Measurements from ENCODE around the gene CFAP92. TPM values are rescaled to one million over a fixed set of nuclear protein-coding genes. Genes with fewer than 3 reads are reported as not detected.

CFAP92 gene
- total RNA-seq, 1 experiment from 2014 or later: 0.16 TPM

DNA sequence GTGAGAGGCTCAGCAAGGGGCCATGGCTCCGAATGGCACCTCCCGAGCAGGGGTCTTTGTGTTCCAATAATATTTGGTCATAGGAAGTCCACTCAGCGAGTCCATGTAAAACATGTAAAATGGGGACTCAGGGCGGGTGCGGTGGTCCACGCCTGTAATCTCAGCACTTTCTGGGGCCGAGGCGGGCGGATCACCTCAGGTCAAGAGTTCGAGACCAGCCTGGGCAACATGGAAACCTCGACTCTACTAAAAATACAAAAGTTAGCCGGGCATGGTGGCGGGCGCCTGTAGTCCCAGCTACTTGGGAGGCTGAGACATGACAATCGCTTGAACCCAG lies 33.6 kb upstream of the CFAP92 start:
- no peak for DNase-seq (ENCODE audit: low read depth, low spot score)
- in situ Hi-C loops (cut with HindIII; ENCODE audit: low pct_unique_long_range_greater_than_20kb, low sequenced_read_pairs): no loop called here

DNA sequence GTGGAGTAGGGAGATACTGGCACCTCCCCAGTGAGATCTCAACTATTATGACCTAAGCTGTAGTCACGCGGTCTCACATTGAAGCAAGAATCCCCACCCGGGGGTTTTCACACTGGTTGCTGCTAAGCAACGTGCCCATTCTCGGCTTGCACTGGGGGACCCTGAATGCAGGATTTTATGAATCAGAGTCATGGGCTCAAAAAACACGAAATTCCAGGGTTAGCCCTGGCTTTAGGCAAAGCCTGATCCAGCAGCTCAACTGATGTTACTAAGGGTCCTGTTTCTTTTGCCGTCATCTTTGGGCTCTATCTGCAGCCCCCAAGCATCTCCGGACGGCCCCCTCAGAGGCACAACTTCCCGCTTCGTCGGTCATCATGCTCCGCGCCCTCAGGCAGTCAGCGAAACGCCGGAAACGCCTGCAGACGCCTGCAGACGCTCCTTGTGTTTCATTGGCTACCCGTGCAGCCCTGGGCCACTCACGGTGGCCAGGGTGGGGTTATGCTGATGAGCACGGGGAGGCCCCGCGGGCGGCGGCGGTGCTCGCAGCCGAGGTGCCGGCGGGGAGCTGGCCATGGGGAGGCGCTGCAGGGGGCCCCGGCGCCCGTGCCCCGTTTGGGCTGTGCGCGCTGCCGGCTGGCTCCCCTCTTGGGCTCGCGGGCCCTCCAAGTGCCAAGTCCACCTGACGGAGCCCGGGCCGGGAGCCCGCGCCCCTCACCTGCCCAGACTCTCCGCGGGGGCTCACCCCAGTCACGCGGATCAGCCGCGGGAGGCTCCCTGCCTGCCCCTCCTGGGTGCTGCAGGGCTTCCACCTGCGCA lies 33.1 kb upstream of the CFAP92 start:
- peak; percentile 72 for DNase-seq (ENCODE audit: low read depth, low spot score)
- in situ Hi-C loops (cut with HindIII; ENCODE audit: low pct_unique_long_range_greater_than_20kb, low sequenced_read_pairs): no loop called here

DNA sequence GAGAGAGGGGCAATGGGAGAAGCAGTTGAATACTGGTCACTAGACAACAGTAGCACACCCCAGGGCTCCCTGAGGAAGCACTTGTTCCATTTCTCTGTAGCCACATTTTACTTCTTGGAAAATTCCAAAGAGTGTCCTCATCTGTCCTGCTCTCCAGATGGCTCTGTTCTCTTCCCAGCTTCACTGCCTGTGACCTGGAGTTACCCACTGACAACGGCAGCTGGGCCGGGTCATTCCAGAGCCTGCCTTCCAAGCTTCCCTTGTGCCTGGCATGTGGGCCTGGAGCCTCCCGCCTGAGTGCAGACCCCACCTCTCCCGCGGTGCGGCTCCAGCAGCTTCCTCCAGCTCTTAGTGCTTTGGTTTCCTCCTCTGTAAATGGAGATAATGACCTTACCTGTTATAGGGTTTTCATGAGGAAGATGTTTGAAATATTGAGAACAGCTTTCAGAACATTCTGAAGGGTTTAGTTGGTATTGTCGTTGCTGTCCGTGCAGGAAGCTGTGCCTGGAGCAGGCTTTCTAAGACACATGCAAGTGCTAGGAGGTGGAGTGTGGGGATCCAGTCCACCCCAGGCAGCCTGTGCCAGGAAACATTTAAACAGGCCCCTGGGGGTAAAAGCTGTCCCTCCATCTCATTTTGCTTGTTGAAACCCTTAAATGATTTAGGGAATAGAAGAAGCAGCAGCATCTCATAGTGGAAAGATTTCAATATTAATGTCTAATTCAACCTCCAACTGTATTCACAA lies 32.0 kb upstream of the CFAP92 start:
- in situ Hi-C loops (cut with HindIII; ENCODE audit: low pct_unique_long_range_greater_than_20kb, low sequenced_read_pairs): no loop called here
- no peak for DNase-seq (ENCODE audit: low read depth, low spot score)

DNA sequence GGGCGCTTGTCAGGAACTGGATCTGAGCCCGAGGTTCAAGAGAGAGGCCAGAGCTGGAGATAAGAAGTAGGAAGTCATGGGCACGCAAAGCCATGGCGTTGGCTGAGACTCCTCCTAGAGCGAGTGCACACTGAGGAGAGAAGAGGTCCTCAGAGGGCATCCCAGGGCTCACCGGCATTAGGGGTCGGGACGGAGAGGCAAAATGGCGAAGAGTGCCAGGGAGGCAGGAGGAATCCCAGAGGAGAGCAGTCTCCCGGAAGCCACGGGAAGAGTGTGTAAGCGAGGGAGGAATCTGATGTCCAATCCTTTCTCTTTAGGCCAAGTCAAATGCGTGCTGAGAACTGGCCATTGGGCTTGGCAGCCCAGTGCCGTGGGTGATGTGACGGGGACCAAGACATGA lies 31.2 kb upstream of the CFAP92 start:
- in situ Hi-C loops (cut with HindIII; ENCODE audit: low pct_unique_long_range_greater_than_20kb, low sequenced_read_pairs): no loop called here

DNA sequence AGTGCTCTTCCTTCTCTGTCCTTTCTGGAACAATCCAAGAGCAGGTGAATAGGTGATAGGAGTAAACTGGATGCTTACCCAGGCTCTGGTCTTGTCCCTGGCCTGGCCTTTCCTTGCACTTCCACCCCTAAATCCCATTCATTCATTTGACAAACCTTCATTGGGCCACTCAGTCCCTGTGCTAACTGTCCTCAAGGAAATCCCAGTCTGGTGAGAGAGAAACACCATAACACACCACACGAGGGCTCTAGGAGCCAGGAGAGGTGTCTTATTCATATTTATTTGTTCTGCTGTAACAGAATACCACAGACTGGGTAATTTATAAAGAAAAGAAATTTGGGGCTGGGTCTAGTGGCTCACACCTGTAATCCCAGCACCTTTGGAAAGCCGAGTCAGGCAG lies 30.0 kb upstream of the CFAP92 start:
- DNase-seq (ENCODE audit: low read depth, low spot score): peak; percentile 53
- in situ Hi-C loops (cut with HindIII; ENCODE audit: low pct_unique_long_range_greater_than_20kb, low sequenced_read_pairs): no loop called here

More for the DNA sequence above, 31.2 kb upstream of the CFAP92 start:
- no peak for DNase-seq (ENCODE audit: low read depth, low spot score)

DNA sequence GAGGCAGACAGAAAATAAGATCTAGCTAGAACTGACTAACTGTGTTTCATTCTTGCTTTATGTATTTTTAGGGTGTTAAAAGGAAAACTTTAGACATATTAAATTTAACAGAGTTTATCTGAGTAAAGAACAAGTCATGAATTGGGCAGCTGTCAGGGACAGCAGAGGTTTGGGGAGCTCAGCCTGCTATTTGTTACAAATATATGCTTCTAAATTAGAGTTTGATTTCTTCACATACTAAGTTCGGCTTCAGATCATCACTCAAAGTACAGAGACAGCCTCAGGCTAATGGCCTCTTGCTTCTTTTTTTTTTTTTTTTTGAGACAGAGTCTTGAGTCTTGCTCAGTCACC lies 29.1 kb upstream of the CFAP92 start:
- no peak for DNase-seq (ENCODE audit: low read depth, low spot score)
- in situ Hi-C loops (cut with HindIII; ENCODE audit: low pct_unique_long_range_greater_than_20kb, low sequenced_read_pairs): no loop called here

DNA sequence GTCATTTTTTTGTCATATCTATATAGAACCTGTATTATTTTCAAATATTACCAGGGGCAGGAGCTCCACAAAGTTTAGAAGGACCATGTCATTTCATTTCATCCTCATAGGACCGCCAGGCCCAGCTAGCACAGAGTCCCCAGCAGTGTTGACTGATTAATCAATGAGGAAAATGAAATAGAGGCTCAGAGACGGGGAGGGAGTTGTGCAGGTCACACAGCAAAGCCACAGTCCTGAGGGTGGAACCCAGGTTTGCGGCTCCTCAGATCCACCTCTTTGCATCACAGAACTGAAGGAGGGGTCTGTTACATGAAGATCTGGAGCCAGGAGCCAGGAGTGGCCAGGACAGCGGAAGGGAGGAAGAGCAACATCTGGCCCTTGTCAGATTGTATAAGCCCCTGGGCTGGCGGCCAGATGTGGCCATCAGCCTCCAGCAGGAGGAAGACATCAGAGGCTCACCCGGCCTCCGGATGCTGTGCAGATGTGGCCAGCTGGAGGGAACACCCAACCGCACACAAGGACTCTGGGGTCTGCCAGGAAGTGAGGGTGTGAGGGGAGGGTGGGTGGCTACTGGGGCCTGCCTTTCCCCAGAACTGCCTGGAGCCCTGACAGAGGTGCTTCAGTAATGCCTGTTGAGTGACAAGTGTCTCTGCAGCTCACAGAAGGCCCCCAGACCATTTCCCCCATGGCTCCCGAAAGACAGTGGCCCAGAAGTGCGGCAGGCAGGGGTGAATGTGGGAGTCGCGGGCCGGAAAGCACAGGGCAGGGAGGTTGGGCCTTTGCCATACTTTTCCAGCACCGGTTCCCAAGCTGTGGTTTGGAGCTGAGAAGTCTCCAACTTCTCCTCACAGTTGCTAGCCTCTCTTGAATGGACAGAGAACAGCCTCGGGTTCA lies 28.5 kb upstream of the CFAP92 start:
- in situ Hi-C loops (cut with HindIII; ENCODE audit: low pct_unique_long_range_greater_than_20kb, low sequenced_read_pairs): no loop called here
- DNase-seq (ENCODE audit: low read depth, low spot score): no peak

DNA sequence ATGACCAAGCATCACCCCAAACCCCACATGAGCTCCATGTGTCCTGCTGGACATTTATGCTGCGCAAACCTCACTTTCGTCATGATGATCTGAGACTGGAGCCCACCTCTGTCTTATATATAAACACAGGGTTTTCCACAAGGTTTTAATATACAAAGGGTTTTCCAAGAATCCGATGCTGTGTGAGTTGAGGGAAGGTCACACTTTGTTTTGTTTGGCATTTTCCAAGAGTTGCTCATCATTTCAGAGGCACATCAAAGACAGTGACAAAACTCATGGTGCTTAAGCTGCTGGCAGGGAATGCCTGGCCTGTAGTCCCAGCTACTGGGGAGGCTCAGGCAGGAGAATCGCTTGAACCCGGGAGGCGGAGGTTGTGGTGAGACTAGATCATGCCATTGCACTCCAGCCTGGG lies 27.3 kb upstream of the CFAP92 start:
- in situ Hi-C loops (cut with HindIII; ENCODE audit: low pct_unique_long_range_greater_than_20kb, low sequenced_read_pairs): no loop called here
- no peak for DNase-seq (ENCODE audit: low read depth, low spot score)

DNA sequence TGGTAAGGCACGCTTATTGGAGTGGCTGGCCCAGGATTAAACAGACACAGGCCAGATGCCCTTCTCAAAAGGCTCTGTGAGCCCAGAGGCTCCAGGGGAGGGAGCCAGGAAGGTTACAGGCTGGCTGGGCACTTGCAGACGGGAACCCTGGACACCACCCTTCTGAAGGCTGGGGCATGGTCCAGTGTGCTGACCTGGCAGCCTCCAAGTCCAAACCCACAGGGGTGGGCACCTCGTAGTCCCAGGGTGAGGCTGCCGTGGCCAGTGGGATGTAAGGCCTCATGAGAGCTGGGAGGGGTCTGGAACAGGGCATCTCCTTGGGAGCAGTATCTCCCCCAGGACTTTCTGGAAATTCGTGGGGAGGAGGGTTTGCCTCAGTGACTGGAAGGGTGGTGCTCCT lies 26.8 kb upstream of the CFAP92 start:
- no peak for DNase-seq (ENCODE audit: low read depth, low spot score)
- in situ Hi-C loops (cut with HindIII; ENCODE audit: low pct_unique_long_range_greater_than_20kb, low sequenced_read_pairs): no loop called here

DNA sequence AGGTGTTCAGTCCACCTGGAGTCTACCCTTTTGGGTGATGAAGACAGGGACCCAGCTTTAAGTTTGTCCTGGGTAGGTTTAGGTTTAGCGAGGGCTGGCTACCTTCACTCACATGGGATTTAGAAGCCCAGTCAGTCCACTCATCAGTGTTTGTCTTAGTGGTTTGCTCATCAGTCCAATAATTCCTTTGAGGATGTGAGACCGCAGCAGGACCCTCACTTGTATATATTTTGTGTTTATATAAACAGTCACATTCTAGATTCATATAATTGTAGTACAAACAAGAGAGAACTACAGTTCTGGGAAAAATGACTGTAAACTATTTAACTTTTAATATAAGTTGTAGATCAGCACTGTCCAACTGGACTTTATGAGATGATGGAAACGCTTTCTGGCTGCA lies 25.4 kb upstream of the CFAP92 start:
- DNase-seq (ENCODE audit: low read depth, low spot score): no peak
- in situ Hi-C loops (cut with HindIII; ENCODE audit: low pct_unique_long_range_greater_than_20kb, low sequenced_read_pairs): no loop called here

DNA sequence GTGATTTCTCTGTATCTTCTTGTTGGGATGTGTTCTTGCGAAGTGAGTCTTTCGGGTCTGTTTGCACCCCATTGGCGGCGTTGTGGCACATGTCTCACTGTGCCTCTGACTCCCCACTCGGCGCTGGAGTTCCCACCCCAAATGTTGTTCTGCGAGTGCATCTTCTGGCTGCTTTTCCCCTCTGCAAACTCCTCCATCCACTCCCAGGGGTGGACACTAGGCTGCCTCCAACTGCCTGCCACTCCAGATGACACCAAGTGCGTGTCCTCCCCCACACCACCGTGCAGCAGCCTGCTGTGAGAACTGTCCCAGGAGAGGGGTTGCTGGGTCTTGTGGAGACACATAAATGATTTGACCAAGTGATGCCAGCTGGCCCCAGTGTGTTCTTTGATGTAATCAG lies 24.9 kb upstream of the CFAP92 start:
- DNase-seq (ENCODE audit: low read depth, low spot score): no peak
- in situ Hi-C loops (cut with HindIII; ENCODE audit: low pct_unique_long_range_greater_than_20kb, low sequenced_read_pairs): no loop called here

DNA sequence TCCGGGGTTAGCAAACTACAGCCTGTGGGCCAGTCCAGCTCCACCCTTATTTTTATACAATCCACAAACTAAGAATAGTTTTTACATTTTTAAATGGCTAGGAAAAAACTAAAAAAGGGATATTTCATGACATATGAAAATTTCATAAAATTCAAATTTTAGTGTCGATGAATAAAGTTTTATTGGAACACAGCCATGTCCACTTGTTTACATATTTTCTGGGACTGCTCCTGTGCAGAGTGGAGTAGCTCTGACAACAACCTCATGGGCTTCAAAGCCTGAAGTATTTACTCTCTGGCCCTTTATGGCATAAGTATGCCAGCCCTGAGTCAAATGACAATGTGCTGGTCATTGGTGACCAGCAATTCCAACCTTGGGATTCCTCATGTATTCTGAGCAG lies 24.4 kb upstream of the CFAP92 start:
- in situ Hi-C loops (cut with HindIII; ENCODE audit: low pct_unique_long_range_greater_than_20kb, low sequenced_read_pairs): no loop called here
- no peak for DNase-seq (ENCODE audit: low read depth, low spot score)

DNA sequence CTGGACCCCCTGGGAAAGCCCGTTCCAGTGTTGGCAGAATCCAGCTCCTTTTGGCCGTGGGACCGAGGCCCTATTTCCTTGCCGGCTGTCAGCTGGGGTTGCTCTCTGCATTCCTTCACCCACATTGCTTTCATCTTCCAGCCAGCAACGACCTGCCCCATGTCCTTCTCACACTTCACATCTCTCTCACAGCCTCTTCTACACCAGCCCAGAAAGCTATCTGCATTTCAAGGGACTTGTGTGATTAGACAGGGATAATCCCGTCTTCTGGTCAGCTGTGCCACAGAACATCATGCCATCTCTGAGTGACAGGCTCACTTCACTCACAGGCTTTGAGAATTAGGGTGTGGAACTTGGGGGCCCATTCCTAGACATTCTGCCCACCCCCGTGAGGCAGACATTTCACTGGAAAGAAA lies 23.6 kb upstream of the CFAP92 start:
- in situ Hi-C loops (cut with HindIII; ENCODE audit: low pct_unique_long_range_greater_than_20kb, low sequenced_read_pairs): no loop called here
- no peak for DNase-seq (ENCODE audit: low read depth, low spot score)

DNA sequence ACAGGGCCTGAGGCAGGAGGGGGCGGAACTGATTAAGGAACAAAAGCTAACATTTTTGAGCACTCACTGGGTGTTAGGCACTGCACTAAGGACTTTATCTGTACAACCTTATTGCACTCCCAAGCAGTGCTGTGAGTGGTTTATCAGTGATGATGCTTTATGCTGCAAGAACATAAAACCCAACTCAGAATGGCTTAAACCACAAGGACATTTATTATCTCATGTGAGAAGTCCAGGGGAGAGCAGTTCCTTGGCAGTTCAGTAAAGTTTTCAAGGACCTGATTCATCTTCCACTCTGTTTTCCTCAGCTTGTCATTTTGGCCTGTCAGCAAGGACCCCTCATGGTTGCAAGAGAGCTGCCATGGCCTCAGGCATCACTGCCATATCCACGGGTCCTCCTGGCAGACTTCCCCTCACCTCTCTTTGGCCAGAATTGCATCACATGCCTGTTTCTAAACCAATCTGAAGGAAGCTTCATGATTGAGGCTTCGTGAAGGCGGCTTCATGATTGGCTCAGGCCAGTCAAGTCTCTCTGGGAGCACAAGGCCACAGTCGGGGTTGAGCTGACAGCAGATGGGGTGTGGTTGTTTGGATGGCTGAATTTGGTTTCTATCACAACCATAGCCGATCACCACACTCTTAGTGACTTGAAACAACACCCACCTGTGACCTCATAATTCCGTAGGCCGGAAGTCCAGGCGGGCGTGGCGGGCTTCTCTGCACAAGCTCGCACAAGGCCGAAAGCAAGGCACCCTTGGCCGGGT lies 23.0 kb upstream of the CFAP92 start:
- in situ Hi-C loops (cut with HindIII; ENCODE audit: low pct_unique_long_range_greater_than_20kb, low sequenced_read_pairs): no loop called here

DNA sequence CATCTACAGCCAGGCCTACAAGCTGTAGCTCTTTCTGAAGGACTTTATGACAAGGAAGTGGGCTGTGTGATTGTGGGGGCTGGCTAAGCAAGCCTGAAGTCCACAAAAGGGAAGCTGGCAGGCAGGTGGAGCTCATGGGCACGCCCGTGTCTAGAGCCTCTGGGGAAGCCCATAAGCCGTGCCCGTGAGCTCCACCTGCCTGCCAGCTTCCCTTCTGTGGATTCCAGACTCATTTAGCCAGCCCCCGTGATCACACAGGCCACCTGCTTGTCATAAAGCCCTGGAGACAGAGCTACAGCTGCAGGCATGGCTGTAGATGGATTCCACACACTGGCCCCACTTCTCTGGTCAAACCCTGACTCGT lies 22.5 kb upstream of the CFAP92 start:
- no peak for DNase-seq (ENCODE audit: low read depth, low spot score)
- in situ Hi-C loops (cut with HindIII; ENCODE audit: low pct_unique_long_range_greater_than_20kb, low sequenced_read_pairs): no loop called here

More for the DNA sequence above, 23.0 kb upstream of the CFAP92 start:
- DNase-seq (ENCODE audit: low read depth, low spot score): no peak

DNA sequence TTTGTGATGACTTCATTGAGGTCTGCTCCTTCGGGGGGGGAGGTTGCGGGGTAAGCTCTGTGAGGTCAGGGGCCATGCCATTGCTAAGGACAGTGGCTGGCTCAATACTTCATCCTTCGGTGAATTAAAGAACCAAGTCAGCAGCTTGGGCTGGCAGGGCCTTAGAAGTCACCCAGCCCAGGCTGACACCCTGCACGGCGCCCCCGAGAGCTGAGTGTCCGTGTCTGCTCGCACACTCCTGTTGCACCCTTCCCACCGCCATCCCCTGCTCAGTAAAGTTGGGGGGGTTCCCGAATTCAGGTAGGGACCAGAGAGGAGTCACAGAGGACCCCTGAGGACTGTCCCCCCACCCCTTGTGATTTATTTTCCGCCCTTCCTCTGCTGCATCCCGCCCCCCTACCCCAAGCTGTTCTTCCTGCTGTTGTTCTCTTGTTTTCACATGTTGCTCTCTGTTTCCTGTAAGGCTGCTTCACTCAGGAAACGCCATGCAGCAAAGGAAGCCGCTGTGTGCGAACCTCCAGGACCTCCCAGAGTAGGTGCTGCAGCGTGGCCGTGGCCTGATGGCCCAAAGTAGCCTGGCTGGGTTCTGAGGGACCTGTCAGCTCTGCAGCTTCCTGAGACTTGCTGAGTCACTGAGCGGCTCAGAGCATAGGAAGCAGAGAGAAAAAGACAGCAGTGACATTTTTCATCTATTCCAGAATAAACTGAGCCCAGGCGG lies 21.7 kb upstream of the CFAP92 start:
- no peak for DNase-seq (ENCODE audit: low read depth, low spot score)
- in situ Hi-C loops (cut with HindIII; ENCODE audit: low pct_unique_long_range_greater_than_20kb, low sequenced_read_pairs): no loop called here

DNA sequence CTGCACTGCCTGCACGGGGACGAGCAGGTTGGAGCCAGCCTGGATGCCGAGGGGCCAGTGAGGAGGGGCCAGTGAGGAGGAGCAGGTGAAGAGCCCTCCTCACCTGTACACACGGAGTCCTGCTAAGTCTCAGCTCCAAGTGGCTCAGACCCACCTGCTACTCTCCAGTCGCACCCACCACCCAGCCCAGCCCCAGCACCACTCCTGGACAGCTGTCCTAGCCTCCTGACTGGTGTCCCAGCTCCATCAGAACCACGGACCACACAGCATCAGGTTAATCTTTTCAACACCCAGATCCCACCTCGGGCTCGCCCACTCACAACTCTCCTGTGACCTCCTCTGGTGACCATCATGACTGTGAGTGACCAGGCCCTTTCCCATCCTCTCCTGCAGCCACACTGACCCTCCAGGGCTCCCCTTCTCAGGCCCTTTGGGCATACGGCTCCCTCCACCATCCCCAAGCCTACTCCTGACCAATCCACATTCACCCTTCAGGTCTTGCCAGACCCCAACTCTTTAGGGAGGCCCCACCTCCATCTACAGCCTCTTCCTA lies 21.0 kb upstream of the CFAP92 start:
- DNase-seq (ENCODE audit: low read depth, low spot score): no peak

More for the DNA sequence above, 21.0 kb upstream of the CFAP92 start:
- in situ Hi-C loops (cut with HindIII; ENCODE audit: low pct_unique_long_range_greater_than_20kb, low sequenced_read_pairs): no loop called here
